HEK293 (cell line): Measurements from ENCODE around the gene SMPD3.

Source experiments
- CTCF ChIP-seq: fragments of 450-650 bp; formaldehyde crosslinking; IDR thresholded peaks from 2 replicates; pipeline ENCODE4 v1.5.1; 2016; ENCODE audit warnings: missing biosample characterization, missing genetic modification characterization
- ZNF416 ChIP-seq: fragments of 450-650 bp; formaldehyde crosslinking; IDR thresholded peaks from 2 replicates; pipeline ENCODE4 v1.5.1; 2016; ENCODE audit warnings: missing biosample characterization, missing genetic modification characterization

DNA sequence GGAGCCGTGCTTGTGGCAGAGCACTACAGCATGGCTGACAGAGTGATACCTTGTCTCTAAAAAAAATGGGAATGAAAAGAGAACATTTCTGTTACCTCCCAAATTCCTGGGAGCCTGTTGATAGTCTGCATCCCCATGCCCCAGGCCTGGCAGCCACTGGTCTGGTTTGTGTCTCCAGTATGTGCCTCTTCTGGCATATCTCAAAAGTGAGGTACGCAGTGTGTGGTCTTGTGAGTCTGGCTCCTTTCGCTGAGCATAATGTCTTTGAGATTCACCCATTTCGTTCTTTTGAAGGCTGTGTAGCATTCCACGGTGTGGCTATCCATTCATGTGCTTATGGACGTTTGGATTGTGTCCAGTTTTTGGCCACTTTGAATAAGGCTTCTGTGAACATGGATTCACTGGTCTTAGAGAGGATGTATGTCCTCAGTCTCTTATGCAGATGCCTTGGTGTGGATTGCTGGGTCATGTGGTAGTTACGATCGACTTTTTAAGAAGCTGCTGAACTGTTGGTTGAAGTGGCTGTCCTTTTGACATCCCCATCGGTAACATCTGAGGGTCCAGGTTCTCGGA, 98.4 kb downstream of the SMPD3 start:
- TF ChIP-seq ZNF416 (tag by site-specific recombination), result no peak
- no peak for TF ChIP-seq CTCF (tag by site-specific recombination)
